HEK293 (cell line): ENCODE measurements around the gene LONP2.

Source experiments
- FEZF1 ChIP-seq: fragments of 450-650 bp; formaldehyde crosslinking; IDR thresholded peaks from 2 replicates; pipeline ENCODE4 v1.5.1; 2016; ENCODE audit warnings: missing biosample characterization, missing genetic modification characterization
- HIC1 ChIP-seq: fragments of 450-650 bp; formaldehyde crosslinking; IDR thresholded peaks from 2 replicates; pipeline ENCODE4 v1.5.1; 2016; ENCODE audit warnings: missing biosample characterization, missing genetic modification characterization
- YY1 ChIP-seq: fragments of 450-650 bp; formaldehyde crosslinking; IDR thresholded peaks from 2 replicates; pipeline ENCODE4 v1.5.1; 2018; ENCODE audit warnings: missing biosample characterization, missing genetic modification characterization
- ZFP37 ChIP-seq: fragments of 450-650 bp; formaldehyde crosslinking; IDR thresholded peaks from 2 replicates; pipeline ENCODE4 v1.5.1; 2016; ENCODE audit warnings: missing biosample characterization, missing genetic modification characterization
- ZNF138 ChIP-seq: fragments of 450-650 bp; formaldehyde crosslinking; IDR thresholded peaks from 2 replicates; pipeline ENCODE4 v1.5.1; 2016; ENCODE audit warnings: missing biosample characterization, missing genetic modification characterization, borderline replicate concordance
- ZNF174 ChIP-seq: fragments of 450-650 bp; formaldehyde crosslinking; IDR thresholded peaks from 2 replicates; pipeline ENCODE4 v1.5.0; 2017; ENCODE audit warnings: missing biosample characterization, mild to moderate bottlenecking, missing genetic modification characterization
- ZNF274 ChIP-seq, 2 experiments: fragments of 200-500 bp in 1 of 2; fragments of 450-650 bp in 1 of 2; sonication (Bioruptor generic) in 1 of 2; formaldehyde crosslinking in 1 of 2; IDR thresholded peaks; 2 replicates each; pipeline versions ENCODE4 v1.5.1 to v1.6.1; 2014 to 2016; ENCODE audit warnings: borderline replicate concordance in 1 of 2, inconsistent platforms in 1 of 2, low read length in 1 of 2, missing biosample characterization in 1 of 2, missing genetic modification characterization in 1 of 2
- ZNF354C ChIP-seq: fragments of 450-650 bp; formaldehyde crosslinking; IDR thresholded peaks from 2 replicates; pipeline ENCODE4 v1.5.1; 2016; ENCODE audit warnings: missing biosample characterization, missing genetic modification characterization, low read depth, borderline replicate concordance
- ZNF830 ChIP-seq: fragments of 450-650 bp; IDR thresholded peaks from 2 replicates; pipeline ENCODE4 v1.5.0; 2018; ENCODE audit warnings: missing biosample characterization, missing genetic modification characterization, low read depth, mild to moderate bottlenecking, moderate library complexity
- TF ChIP-seq, protein P1 (sequence below): fragments of 450-650 bp; formaldehyde crosslinking; IDR thresholded peaks from 2 replicates; pipeline ENCODE4 v1.5.1; 2016; ENCODE audit warnings: missing biosample characterization, missing genetic modification characterization
- TF ChIP-seq, protein P2 (sequence below): fragments of 450-650 bp; formaldehyde crosslinking; IDR thresholded peaks from 2 replicates; pipeline ENCODE4 v1.5.1; 2016; ENCODE audit warnings: missing biosample characterization, missing genetic modification characterization
- TF ChIP-seq, protein P3 (sequence below): fragments of 450-650 bp; formaldehyde crosslinking; IDR thresholded peaks from 2 replicates; pipeline ENCODE4 v1.5.1; 2016; ENCODE audit warnings: missing biosample characterization, missing genetic modification characterization, low read depth

DNA sequence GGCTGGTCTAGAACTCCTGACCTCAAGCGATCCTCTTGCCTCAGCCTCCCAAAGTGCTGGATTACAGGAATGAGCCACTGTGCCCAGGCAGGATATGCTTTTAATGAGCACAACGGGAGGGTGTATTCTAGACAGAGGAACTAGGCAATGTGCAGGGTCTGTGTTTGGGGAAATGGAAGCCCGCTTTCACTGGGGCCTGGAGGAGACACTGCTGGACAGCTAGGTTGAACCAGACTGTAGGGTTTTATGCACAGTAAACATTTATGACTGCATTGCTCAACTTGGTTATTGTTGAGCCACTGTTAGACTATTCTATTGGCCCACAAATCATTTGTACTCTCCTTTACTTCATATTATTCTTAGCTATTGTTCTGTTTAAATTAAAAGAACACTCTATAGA, 151.3 kb downstream of the LONP2 start:
- TF ChIP-seq ZFP37 (tag by site-specific recombination), result no peak
- TF ChIP-seq, protein P1, sequence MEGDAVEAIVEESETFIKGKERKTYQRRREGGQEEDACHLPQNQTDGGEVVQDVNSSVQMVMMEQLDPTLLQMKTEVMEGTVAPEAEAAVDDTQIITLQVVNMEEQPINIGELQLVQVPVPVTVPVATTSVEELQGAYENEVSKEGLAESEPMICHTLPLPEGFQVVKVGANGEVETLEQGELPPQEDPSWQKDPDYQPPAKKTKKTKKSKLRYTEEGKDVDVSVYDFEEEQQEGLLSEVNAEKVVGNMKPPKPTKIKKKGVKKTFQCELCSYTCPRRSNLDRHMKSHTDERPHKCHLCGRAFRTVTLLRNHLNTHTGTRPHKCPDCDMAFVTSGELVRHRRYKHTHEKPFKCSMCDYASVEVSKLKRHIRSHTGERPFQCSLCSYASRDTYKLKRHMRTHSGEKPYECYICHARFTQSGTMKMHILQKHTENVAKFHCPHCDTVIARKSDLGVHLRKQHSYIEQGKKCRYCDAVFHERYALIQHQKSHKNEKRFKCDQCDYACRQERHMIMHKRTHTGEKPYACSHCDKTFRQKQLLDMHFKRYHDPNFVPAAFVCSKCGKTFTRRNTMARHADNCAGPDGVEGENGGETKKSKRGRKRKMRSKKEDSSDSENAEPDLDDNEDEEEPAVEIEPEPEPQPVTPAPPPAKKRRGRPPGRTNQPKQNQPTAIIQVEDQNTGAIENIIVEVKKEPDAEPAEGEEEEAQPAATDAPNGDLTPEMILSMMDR (tag by site-specific recombination), result no peak
- TF ChIP-seq FEZF1 (tag by site-specific recombination), result no peak
- TF ChIP-seq, protein P2, sequence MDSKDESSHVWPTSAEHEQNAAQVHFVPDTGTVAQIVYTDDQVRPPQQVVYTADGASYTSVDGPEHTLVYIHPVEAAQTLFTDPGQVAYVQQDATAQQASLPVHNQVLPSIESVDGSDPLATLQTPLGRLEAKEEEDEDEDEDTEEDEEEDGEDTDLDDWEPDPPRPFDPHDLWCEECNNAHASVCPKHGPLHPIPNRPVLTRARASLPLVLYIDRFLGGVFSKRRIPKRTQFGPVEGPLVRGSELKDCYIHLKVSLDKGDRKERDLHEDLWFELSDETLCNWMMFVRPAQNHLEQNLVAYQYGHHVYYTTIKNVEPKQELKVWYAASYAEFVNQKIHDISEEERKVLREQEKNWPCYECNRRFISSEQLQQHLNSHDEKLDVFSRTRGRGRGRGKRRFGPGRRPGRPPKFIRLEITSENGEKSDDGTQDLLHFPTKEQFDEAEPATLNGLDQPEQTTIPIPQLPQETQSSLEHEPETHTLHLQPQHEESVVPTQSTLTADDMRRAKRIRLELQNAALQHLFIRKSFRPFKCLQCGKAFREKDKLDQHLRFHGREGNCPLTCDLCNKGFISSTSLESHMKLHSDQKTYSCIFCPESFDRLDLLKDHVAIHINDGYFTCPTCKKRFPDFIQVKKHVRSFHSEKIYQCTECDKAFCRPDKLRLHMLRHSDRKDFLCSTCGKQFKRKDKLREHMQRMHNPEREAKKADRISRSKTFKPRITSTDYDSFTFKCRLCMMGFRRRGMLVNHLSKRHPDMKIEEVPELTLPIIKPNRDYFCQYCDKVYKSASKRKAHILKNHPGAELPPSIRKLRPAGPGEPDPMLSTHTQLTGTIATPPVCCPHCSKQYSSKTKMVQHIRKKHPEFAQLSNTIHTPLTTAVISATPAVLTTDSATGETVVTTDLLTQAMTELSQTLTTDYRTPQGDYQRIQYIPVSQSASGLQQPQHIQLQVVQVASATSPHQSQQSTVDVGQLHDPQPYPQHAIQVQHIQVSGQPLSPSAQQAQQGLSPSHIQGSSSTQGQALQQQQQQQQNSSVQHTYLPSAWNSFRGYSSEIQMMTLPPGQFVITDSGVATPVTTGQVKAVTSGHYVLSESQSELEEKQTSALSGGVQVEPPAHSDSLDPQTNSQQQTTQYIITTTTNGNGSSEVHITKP, result no peak
- TF ChIP-seq ZNF274 (IDR thresholded peaks at IDR 0.05; ENCODE audit: low read length), result no peak
- TF ChIP-seq ZNF274 (tag by site-specific recombination; IDR thresholded peaks at IDR 0.05; ENCODE audit: borderline replicate concordance), result no peak
- no peak for TF ChIP-seq ZNF138 (tag by site-specific recombination)
- TF ChIP-seq YY1, result no peak
- TF ChIP-seq HIC1 (tag by site-specific recombination), result no peak
- no peak for TF ChIP-seq ZNF174 (tag by site-specific recombination)
- no peak for TF ChIP-seq ZNF354C (tag by site-specific recombination)
- TF ChIP-seq, protein P3, sequence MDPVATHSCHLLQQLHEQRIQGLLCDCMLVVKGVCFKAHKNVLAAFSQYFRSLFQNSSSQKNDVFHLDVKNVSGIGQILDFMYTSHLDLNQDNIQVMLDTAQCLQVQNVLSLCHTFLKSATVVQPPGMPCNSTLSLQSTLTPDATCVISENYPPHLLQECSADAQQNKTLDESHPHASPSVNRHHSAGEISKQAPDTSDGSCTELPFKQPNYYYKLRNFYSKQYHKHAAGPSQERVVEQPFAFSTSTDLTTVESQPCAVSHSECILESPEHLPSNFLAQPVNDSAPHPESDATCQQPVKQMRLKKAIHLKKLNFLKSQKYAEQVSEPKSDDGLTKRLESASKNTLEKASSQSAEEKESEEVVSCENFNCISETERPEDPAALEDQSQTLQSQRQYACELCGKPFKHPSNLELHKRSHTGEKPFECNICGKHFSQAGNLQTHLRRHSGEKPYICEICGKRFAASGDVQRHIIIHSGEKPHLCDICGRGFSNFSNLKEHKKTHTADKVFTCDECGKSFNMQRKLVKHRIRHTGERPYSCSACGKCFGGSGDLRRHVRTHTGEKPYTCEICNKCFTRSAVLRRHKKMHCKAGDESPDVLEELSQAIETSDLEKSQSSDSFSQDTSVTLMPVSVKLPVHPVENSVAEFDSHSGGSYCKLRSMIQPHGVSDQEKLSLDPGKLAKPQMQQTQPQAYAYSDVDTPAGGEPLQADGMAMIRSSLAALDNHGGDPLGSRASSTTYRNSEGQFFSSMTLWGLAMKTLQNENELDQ (tag by site-specific recombination), result no peak
- TF ChIP-seq ZNF830, result no peak
